GM19351 (cell line): ENCODE results near the gene SAMD9L.

Experiments
- ATAC-seq: cut with Tn5 transposase; IDR thresholded peaks from one replicate; pipeline ENCODE4 v1.9.1; 2021; ENCODE audit warnings: mild to moderate bottlenecking, moderate library complexity; ENCODE audit not compliant: unreplicated experiment

SAMD9L gene

GRCh38 chr7:93148144-93148543 is at the start of gene SAMD9L:
TSS of gene SAMD9L (minus strand) at chr7:93148385. CDS start at chr7:93135971, 12,414 bp downstream.
- peak; percentile 63 for ATAC-seq

- ATAC-seq = no peak
Measured at GRCh38 chr7:93196336-93196735, 48.2 kb upstream of the SAMD9L start.

GRCh38 chr7:93194386-93194785 is 46.2 kb upstream of the SAMD9L start:
- ATAC-seq = no peak

- no peak for ATAC-seq
Measured at GRCh38 chr7:93188870-93189634, 40.9 kb upstream of the SAMD9L start.

- no peak for ATAC-seq
Measured at GRCh38 chr7:93185303-93186027, 37.3 kb upstream of the SAMD9L start.

DNA sequence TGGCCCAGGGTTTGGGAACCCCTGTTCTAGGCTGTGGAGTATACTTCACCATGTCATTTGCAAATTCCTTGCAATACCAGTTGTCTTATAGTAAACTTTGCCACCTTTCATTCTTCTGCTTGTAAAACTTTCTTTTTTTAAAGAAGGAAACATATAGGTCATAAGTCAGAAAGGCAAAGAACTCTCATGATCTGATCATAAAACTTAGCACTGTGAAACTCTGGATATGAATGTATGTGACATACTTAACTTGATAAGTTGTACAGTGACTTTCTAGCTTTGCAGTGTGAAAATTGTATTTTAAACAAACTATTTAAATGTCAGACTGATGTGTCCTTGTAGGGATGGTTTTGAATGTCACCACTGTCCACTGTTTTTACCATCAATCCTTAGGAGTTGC is 31.0 kb upstream of the SAMD9L start:
- ATAC-seq = no peak

DNA sequence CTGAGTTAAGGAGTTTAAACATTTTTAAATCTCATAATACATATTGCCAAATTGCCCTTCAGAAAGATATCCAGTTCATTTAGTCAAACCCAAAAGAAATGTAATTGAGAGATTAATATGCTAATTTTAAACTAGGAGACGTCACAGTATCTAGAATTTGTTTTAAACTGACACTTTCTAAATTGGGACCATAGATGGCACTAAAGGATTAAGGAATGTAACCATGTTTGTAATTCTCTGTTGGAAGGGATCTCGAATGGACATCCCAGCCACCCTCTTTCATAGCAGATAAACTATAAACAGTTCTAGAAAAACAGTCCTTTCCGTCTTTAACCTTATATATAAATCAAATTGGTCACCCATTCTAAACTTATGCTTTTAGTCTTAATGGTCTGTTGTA is 30.0 kb upstream of the SAMD9L start:
- no peak for ATAC-seq

- no peak for ATAC-seq
Measured at GRCh38 chr7:93176992-93177580, 28.9 kb upstream of the SAMD9L start.

GRCh38 chr7:93175219-93175618 is 27.0 kb upstream of the SAMD9L start:
- ATAC-seq = no peak

DNA sequence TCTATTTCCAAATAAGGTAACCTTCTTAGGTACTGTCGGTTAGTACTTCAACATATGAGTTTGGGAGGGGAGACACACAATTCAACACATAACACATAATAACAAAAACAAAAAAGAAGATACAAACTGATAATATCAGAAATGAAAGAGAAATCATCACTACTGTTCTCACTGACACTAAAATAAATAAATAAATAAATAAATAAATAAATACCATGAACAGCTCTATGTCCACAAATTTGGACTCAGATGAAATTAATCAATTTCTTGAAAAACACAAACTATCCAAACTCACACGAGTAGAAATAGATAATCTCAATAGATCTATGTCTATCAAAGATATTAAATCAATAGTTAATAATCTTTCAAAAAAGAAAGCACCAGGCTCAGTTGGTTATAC is 24.5 kb upstream of the SAMD9L start:
- no peak for ATAC-seq

- ATAC-seq = no peak
Measured at GRCh38 chr7:93171606-93172226, 23.5 kb upstream of the SAMD9L start.

DNA sequence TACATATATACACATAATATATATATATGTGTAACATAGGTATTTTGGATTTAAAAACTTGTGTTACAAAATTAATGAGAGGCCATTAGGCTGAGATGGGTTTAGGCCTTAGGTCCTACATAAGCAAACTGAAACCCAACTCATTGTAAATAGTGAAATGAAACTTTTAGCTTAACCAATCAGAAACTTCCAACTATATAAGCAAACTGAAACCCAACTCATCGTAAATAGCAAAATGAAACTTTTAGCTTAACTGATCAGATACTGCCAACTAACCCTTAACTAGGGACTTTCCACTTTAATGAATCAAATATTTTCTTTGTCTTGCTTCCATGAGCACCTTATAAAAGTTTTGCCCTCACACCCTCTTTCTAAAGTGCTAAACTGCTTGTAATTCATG is 17.3 kb upstream of the SAMD9L start:
- ATAC-seq = peak; percentile 100

DNA sequence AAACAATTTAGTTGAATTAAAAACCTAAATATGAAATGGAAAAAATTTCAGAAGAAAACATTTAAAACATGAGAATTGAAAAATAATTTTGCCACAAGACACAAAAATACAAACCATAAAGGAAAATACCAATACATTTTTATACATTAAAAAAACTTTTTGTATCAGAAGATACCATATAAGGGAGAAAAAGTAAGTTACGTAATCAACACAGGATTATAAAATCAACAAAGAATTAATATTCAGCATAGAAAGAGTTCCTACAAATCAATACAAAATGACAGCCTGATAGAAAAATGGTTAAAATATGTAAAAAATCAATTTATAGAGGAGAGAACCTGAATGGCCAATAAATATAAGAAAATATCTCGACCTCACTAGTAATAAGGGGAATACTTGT is 16.6 kb upstream of the SAMD9L start:
- ATAC-seq = no peak

DNA sequence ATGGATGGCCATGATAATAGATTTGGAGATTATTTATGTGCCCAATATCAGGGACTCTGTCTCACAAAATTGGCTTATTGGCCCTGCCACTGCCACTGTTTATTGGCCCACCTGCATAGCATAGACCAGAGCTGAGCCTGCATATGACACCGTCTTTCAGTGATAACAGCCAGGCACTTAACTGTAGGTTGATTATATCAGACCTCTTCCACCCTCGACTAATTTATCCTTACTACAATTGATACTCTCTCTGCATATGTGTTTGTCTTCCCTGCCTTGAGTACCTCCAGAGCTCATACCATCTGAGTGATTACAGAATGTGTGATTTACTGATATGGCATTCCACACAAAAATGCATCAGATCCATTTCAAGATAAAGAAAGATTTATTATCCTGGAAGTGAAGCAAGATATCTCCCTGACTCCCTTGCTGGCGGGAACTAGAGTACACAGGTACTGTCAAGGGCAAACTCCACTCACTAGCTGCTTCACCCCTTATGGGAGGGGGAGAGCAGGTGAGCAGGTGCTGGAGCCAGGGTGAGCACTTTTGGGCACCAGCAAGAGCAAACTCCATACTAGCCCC is 13.1 kb upstream of the SAMD9L start:
- ATAC-seq = no peak

DNA sequence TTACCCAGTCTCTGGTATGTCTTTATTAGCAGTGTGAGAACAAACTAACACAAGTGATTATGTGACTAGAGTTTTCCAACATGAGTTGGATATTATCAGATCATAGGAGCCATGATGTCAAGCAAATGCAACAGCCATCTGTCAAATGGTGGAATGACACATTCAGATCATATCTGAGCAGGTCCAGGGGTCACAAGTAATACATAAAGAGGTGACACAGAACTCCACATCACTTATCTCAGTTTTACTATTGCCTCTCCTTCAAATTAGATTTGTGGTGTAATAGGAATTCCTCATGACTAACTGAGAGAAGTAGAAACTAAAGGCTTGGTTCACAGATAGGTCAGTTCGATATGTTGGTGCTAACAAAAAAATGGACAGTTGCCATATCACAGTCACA is 12.2 kb upstream of the SAMD9L start:
- no peak for ATAC-seq

GRCh38 chr7:93159490-93159889 is 11.3 kb upstream of the SAMD9L start:
- ATAC-seq = no peak

DNA sequence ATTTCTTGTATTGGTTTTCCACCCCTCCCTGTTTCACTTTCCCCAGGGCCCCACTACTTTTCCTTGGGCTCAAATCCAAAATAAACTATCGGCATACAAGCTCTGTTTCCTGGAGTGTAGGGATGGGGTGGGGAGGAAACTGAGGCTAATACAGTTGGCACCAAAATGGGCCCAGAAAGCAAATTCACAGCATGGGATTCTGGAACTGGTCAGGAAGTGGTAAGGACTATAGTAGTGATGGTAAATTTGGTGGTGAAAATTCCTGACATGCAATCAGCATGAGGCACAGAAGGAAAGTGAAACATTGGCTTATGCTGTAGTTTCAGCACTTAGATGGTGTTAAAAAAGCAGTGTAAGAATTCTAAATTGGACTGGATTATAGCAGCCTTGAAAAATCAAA is 8.7 kb upstream of the SAMD9L start:
- ATAC-seq = no peak

GRCh38 chr7:93150200-93150835 is 2.1 kb upstream of the SAMD9L start:
- ATAC-seq = no peak

- ATAC-seq = no peak
Measured at GRCh38 chr7:93148727-93149126, 542 bp upstream of the SAMD9L start.

- ATAC-seq = peak; percentile 74
Measured at GRCh38 chr7:93147363-93147762, 822 bp downstream of the SAMD9L start.
